Embryonic facial prominence (tissue), 1 donor: ENCODE data around the gene PCDHB10.

Source experiments
- DNase-seq: peaks from one replicate; pipeline ENCODE4 v3.0.0-alpha.2; 2016; ENCODE audit errors: extremely low spot score

PCDHB10 gene

GRCh38 chr5:141236516-141237313 is 44.6 kb downstream of the PCDHB10 start:
- no peak for DNase-seq

- DNase-seq = no peak
Measured at GRCh38 chr5:141241496-141241895, 49.3 kb downstream of the PCDHB10 start.
